GM19328 (cell line): ENCODE measurements around the gene KIF26B.

Experiments used
- ATAC-seq: cut with Tn5 transposase; IDR thresholded peaks from one replicate; pipeline ENCODE4 v1.9.1; 2021; ENCODE audit warnings: mild to moderate bottlenecking, moderate library complexity; ENCODE audit not compliant: unreplicated experiment

Gene KIF26B

DNA sequence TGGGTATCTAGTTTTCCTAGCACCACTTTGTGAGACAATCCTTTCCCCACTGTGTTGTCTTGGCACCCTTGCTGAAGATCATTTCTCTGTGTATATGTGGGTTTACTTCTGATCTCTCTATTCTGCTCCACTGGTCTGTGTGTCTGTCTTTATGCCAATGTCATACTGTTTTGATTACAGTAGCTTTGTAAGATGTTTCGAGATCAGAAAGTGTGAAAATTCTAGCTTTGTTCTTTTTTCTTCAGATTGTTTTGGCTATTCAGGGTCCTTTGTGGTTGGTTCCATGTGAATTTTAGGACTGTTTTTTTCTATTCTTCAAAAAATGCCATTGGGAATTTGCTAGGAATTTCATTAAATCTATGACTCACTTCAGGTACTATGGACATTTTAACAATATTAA lies 116.2 kb downstream of the KIF26B start:
- ATAC-seq = no peak

DNA sequence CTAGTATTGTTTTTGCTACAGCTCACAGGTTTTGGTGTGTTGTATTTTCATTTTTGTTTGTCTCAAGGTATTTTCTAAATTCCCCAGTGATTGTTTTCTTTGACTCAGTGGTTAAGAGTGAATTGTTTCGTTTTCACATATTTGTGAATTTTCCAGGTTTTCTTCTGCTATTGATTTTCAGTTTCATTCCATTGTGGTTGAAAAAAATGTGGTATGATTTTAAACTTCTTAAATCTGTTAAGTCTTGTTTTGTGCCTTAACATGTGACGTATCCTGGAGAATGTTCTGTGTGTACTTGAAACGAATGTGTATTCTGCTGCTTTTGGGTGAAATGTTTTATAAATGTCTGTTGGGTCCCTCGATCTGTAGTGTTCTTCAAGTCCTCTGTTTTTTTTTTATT lies 117.9 kb downstream of the KIF26B start:
- no peak for ATAC-seq

DNA sequence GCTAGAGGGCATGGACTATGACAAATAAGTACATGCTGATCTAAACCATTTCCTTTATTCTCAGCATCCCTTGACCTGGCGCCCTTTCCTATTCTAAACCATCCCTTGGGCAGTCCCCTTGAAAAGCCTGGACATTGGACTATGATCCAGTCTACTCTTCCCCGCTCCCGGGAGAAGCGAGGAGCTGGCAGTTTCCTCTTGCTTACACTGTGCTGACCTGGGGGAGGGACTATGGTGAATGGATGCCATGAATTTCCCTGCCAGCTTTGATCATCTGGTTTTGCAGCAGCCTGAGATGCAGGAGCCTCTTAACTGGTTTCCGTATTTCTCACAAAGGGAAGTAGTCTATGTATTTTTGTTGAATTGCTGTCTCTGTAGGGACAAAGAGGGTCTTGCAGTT lies 121.7 kb downstream of the KIF26B start:
- ATAC-seq = no peak

DNA sequence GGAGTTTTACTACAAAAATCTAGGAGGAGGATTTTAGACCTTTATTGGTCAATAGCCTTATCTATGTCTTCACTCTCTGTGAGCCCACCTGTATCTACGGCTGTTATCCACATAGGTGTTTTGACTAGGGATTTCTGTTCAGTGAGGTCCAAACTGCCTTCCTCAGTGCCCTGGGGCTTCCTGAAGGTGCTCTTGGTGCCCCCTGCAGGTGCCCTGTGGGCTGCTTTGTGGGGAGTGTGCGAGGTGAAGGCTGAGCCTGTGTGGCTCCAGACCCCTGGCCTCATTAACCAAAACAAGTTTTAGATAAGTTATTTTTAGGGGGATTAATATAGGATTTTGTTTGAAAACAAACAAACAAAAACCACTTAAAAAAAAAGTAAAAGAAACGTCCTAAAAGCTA lies 122.5 kb downstream of the KIF26B start:
- ATAC-seq = no peak

DNA sequence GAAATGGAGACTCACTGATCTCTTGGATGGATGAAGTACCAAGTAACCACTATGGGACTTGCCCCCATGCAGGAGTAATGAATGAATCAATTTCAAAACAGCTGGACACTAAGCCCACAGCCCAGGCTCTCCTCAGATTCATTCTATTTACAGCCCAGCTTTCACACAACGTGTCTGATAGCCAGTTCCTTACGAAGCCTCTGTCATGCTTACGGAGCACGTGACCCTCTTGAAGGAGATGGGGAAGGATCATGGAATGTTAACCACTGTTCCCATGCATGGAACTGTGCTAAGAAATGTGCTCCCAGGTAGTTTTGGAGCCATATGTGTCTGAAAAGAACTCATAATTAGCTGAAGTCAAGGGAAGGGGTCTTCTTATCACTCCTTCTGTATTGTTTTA lies 124.1 kb downstream of the KIF26B start:
- no peak for ATAC-seq

DNA sequence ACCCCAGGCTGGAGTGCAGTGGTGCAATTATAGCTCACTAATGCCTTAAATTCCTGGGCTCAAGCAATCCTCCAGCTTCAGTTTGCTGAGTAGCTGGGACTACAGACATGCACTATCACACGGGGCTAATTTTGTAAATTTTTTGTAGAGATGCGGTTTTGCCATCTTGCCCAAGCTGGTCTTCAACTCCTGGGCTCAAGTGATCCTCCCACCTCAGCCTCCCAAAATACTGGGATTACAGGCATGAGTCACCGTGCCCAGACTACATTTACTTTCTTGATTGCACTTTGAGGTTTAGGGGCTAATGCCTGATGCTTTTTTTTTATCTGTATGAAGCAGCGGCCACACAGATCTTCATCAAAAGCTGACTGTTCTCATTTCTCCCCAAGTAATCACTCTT lies 124.6 kb downstream of the KIF26B start:
- ATAC-seq = no peak

DNA sequence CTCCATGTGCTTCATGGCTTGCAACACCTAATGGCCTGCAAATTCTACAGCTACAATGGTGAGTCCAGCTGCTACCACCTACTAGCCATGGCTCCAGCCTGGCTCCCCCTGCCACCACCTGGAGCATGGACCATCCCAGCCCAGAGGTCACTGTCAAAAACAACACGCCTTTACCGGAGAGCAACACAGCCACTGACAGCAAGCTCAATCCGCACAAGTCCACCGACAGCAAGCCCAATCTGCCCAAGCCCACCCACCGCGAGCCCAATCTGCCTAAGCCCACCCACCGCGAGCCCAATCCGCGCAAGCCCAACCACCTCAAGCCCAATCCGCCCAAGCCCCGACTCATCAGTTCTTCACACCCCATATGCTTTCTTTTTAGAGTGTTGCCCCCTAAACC lies 128.2 kb downstream of the KIF26B start:
- no peak for ATAC-seq

DNA sequence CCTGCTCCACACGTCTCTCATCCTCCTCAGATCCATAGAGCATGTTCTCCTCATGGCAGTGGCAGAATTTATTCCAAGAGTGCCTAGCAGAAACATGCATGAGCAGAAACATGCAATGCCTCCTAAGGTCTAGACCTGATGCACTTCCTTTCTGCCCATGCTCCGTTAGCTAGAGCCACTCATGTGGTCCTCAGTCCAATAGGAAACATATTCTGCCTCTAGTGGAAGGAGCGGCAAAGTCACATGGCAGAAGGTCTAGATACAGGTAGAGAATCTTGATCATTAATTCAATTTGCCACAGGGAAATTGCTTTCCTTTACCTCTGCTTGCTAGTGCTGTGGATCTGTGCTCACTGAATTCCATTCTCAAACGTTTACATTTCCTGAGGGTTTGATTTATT lies 130.4 kb downstream of the KIF26B start:
- ATAC-seq = no peak

DNA sequence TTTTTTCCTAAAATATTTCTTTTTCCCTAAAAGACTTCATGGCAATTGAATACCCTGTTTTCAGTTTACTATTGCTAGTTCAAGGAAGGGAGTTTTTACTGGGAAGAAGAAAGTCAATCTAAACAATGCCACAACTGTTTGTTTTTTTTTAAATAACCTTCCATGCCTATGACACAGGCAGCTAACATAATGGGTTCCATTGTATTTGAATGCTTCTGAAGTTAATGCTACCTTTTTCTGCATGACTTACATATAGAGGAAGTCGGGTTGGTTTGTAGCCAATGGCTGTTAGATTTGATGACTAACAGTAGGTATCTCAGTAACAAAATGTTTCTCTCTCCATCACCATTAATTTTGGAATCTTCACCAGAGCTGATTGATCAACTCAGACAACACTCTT lies 134.0 kb downstream of the KIF26B start:
- ATAC-seq = no peak

DNA sequence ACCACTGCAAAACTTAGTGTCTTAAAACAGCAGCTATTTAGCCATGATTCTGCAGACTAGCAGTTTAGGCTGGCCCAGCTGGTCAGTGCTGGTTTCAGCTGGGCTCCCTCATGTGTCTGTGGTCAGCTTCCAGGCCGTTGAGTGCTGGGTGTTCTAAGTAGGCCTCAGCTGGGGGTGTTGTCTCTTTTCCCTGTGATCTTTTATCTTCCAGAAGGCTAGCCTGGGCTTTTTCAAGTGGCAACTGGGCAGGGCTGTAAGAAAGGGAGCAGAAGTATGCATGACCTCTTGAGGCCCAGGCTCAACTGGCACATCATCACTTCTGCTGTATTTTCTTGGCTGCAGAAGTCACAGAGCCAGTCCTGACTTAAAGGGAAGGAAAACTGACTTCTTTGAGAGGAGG lies 136.1 kb downstream of the KIF26B start:
- ATAC-seq = no peak

DNA sequence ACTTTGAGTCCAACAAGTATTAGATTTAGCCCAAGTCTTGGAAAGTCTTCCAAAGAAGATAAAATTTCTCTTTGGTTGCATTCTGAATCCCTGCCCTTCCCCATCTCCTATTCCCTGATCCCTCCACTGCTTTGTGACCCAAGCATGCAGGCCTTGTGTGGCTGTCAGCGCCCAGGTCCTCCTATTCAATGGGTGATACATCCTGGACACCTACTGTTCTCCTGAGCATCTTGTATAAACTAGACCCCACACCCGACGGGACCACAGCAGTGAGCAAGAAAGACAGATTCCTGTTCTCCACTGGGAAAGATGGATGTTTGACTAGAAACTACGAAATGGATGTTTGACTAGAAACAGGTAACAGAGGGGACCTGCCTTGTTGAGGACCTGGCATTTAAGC lies 136.6 kb downstream of the KIF26B start:
- ATAC-seq = no peak

DNA sequence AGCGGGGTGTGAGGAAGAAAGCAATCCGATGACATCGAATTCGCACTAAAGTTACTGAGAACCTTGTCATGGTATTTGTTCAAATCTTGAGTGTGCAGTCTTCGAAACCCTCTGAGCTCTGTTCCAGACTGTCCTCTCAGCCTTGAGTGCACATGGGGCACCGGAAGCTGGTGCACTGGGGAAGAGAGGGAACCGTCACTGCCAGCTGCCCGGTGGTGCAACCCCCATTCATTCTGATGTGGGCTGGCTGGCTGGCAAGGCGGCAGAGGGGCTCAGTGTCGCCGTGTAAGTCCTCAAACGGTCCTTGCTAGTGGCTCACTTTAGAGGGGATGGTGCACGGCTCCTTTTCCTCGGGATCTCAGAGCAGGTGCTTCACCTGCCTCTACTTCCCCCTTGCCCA lies 137.4 kb downstream of the KIF26B start:
- ATAC-seq = no peak

DNA sequence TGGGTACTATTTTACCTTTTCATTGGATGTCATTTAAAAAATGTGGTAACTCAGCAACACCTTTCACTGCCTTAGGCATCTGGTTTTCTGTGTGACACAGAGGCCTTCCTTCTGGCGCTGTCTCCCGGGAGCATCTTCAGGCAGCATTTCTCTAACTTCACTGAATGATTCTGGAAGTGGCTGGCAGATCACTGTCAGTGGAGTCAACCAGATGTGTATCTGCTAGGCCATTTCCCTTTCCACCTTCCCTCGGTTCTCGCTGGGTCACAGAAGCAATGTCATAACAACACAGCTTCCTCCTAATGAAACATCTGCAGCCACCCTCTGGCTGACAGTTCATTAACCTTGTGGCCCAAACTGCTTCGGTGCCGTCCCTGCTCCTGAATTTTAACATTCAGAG lies 137.8 kb downstream of the KIF26B start:
- ATAC-seq = no peak

DNA sequence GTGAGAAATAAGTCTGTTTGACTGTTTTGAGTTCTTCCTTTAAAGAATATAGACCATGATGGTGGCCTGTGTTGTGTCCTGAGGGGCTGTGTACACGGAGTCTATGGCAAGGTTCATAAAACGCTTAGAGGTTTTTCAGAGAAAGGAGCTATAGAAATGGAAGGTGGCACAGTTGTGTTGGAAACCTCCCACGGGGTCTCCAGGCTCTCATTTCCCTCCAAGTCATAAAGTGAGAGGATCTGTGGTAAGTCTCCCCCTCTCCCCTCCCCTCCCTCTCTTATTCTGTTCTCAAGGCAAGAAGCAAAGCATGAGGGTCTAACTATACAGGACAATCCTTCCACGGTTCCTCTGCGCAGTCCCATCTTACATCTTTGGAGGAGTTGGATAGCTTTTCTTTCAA lies 139.2 kb downstream of the KIF26B start:
- ATAC-seq = no peak

DNA sequence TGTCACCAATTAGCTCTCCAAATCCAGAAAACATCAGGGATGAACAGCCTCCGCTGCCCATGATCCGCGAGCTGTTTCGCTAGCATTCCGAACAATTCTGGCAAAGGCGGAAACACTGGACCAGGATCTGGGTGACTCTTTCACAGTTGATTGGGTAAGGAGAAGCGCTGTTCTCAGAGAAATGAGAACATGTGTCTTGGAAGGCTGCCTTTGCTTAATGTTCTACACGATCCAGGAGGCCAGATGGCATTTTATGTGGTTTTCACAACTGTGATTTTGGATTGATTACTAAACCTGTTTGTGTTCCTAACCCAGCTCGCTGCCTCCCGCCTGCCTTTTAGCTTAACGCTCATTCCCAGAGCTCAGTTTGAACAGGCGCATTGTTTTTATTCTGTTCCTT lies 144.0 kb downstream of the KIF26B start:
- ATAC-seq = no peak

DNA sequence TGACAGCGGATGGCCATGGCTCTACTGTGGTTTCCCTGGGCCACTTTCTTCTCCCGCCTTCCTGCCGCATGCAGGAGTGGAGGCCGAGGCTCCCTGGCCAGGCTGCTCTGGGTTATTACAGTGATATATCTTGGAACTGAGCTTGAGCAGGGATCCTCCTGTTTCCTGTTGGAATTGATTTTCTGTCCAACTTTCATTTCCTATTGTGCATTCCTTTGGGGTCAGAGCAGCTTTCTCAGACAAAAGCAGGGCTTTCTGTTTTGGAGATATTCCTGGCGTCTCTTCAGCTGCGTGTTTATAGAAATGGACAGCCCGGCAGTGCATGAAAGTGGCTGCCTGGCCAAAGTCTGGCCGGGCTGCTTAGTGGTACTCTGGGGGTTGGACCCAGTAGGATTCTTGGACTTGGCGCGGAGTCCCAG lies 146.4 kb downstream of the KIF26B start:
- no peak for ATAC-seq

DNA sequence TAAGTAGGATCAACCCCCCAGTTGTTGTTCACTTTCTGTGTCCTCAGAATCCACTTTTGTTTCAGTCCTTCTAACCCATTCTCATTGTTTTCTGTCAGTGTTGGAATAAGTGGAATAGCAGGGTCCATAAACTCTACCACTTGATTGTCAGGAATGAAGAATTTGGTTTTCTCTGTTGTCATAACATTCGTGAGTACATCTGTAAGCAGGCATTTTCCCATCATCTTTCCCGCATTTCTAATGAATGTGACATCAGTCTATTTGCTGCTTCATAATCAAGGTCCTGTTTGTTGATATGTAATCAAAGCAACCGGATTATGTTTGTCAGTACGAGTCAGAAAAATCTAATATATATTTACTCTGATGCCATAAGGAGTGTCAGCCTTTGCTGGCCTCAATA lies 147.1 kb downstream of the KIF26B start:
- ATAC-seq = no peak

DNA sequence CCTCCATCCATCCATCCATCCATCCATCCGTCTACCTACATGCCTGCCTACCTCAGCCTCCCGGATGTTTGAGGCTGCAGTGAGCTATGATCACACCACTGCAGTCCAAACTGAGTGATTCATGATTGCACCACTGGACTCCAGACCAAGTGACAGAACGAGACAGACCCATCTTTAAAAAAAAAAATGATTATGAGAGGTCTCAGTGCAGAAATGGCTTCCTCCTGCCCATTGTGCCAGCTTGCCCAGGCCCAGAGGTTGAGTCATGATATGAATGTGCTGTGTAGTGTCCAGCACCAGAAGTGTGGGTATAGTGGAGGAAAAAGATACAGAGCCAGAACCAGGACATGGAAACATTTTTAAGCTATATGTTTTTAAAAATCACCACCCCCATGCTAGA lies 149.9 kb downstream of the KIF26B start:
- ATAC-seq = no peak

DNA sequence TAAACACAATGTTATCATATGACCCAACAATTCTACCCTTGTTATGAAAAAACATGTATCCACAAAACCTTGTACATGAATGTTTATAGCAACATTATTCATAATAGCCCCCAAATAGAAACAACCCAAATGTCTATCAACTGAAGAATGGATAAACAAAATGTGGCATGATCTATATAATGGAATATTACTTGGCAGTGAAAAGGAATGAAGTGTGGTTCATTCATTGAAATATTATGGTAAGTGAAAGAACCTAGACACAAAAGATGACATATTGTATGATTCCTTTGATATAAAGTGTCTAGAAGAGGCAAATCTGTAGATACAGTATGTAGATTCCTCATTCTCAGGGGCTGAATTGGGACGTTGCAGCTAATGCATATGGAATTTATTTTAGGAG lies 151.2 kb downstream of the KIF26B start:
- ATAC-seq = no peak

DNA sequence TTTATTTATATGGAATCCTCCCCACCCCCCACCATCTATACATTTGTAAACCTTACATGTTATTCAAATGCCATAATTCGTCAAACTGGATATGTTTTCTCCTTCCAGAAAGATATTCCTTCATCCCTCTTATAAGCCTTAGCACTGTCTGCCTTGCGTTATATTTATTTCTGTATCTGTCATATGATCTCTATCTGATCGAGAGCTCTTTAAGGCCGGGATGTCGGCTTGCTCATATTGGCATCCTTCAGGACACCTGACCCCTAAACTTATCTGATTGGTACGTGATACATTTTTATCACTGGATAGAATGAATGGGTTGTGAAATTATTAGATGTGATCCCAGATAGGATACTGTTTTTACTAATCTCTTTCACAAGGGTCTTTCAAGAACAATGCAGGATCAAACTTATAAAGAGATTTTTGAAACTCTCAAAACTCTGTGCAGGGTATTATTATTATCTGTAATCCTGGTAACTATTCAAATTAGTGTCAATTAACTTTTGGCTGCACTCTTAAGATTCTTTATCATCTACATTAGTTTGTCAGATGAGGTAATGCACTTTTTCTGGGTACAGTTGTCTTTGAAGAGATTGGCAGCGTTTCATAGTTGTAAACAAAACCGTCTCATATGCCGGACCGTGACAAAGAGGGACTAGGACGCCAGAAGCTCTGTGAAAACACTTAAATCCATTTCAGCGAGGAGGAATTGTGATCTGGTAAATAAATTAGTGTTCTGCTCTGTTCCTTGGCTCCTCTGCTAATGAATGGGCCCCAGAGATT lies 152.0 kb downstream of the KIF26B start:
- ATAC-seq = no peak

DNA sequence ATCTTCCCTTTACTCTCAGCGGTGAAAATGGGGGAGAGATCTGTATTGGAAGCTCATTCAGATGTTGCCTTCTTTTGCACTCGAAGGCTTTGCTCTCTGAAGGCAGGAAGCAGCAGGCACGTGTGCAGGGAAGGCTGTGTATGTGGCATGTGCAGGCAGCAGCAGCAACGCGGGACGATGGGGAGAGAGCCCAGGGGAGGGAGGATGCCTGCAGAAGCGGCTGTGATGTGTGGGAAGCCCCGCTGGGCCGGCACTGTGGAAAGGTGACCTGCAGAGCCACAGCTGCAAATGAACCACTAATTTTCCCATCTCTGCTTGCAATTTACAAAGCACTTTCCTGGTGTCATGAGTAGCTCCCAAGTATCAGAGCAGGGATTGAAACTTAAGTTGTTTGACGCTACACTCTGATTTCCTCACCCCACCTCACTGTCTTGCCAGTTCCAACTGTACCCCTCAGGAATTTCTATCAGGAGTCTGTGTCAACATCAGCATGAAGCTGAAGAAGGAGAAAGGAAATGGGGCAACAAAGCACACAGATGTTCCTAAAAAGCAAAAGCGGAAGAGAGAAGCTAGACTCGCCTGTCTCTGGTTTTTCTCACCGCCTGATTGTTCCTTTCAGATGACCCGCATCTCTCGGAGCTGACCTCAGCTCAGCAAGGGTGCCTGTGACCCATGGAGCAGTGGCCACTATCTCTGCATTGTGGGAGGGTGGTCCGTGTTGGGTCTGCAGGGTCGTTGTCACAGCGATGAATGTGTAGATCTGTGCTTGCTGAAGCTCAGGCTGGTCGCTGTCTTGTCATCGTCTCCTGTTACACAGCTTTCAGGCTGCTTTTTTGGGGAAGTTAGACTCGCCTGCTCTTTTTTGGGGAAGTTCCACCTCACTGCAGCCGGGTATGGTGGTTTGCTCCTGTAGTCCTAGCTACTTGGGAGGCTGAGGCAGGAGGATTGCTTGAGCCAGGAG lies 156.1 kb downstream of the KIF26B start:
- ATAC-seq = peak; percentile 61

DNA sequence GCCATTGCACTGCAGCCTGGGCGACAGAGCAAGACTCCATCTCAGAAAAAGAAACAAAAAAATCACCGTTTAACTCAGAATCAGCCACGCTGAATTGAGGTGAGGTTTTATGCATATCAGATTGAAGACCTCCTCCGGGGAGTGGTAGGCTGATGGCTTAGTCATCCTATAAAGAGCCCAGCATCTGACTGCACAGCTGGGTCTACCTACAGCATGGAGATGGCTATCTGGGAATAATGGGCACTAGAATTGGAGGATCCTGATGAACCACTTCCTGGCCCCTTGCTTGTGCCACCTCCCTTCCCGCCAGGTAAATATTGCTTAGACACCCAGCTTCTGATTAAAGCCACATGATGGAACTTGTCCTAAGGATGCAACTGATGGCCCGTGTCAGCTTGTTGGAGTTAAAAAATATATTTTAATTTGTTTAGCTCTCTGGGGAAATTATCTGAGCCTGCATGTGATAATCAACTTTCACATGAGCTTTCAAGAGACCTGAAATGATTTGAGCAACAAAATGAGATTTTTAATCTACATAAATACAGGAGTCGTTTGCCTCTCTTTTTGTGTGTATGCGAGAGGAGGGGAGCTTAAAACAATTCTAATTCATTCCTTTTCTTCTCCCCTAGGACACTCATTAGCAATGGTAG lies 157.2 kb downstream of the KIF26B start:
- no peak for ATAC-seq
